Measurements from ENCODE around the gene MEPE. TPM values are rescaled to one million over a fixed set of nuclear protein-coding genes. Genes with fewer than 3 reads are reported as not detected.

The MEPE gene, protein sequence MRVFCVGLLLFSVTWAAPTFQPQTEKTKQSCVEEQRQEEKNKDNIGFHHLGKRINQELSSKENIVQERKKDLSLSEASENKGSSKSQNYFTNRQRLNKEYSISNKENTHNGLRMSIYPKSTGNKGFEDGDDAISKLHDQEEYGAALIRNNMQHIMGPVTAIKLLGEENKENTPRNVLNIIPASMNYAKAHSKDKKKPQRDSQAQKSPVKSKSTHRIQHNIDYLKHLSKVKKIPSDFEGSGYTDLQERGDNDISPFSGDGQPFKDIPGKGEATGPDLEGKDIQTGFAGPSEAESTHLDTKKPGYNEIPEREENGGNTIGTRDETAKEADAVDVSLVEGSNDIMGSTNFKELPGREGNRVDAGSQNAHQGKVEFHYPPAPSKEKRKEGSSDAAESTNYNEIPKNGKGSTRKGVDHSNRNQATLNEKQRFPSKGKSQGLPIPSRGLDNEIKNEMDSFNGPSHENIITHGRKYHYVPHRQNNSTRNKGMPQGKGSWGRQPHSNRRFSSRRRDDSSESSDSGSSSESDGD
- total RNA-seq (not detected), polyA plus RNA-seq (not detected)

DNA sequence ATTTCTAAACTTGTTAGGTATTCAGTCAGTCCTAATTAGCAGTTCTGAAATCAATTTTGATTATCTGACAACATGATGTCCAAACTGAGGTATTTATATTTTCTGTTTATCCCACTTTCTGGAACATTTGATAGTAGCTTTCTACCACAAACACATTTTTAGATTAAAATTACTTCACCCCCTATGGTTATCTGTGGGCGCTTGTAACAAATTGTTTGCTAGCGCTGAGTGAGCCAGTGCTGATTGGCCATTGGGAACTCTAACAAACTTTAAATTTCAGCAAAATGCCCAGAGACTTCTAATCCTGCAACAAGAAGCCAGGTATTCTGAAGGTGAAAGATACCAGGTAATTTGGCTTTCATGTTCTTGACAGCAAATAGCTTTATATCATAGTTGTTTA lies at the start of gene MEPE:
MEPE (plus strand) TSS at position 301 of the 400 bp plus-strand sequence. CDS start 1,746 bp downstream, outside the sequence.
- Histone ChIP-seq H3K27ac (ENCODE audit: low read depth, low read length) (no peak within 1 kb of the TSS), H3K4me1 (ENCODE audit: insufficient read depth, low read length) (no peaks in the 10 kb centered on the region), H3K4me3 (ENCODE audit: low read length in 2 of 2) (no peak within 1 kb of the TSS), H3K36me3 (ENCODE audit: insufficient read depth, low read length) (no peaks in the 10 kb centered on the region), H3K27me3 (ENCODE audit: insufficient read depth, low read length) (no peaks in the 10 kb centered on the region), H3K9me3 (ENCODE audit: control insufficient read depth in 1 of 2, low read length in 2 of 2) (no peaks in the 10 kb centered on the region)
- POLR2A ChIA-PET (ENCODE audit: partially characterized antibody): no interaction called here
- Mint-ChIP-seq H3K36me3 (no peaks in the 10 kb centered on the region), H3K27ac (no peak within 1 kb of the TSS), H3K4me1 (no peaks in the 10 kb centered on the region), H3K9me3 (no peaks in the 10 kb centered on the region), H3K27me3 (peaks cover 7 to 14% of the 10 kb centered on the region in 2 donors), H3K4me3 (no peak within 1 kb of the TSS)
- intact Hi-C loops (cut with micrococcal nuclease): loop anchor here (10.0 kb wide), 1 partner anchor 458 kb away; no protein-coding TSS in a partner anchor
- CTCF ChIA-PET (ENCODE audit: partially characterized antibody): no interaction called here
- DNase-seq: no peak

DNA sequence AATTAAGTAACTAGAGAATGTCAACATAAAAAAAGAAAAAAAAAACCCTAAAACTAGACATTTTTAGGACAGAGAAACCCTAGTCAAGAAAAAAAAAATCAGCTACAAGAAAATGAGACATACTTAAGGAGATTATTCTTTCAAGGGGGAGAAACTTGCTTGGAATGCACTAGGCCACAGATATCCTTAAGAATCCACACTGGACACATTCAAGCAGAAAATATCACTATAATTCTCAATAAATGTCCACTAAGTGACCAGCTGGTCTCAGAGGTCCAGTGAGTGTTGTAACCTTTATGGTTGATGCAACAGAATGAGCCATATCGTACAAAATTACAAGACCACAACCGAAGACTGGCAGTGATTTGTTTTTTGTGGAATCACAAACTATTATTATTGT lies 49.0 kb upstream of the MEPE start:
- H3K9me3 Mint-ChIP-seq: no peaks in the 10 kb centered on the region
- Histone ChIP-seq H3K4me1 (ENCODE audit: insufficient read depth, low read length) (no peaks in the 10 kb centered on the region), H3K36me3 (ENCODE audit: insufficient read depth, low read length) (no peaks in the 10 kb centered on the region), H3K27ac (ENCODE audit: low read depth, low read length) (no peak overlapping the region), H3K9me3 (ENCODE audit: control insufficient read depth in 1 of 2, low read length in 2 of 2) (no peaks in the 10 kb centered on the region), H3K27me3 (ENCODE audit: insufficient read depth, low read length) (no peaks in the 10 kb centered on the region), H3K4me3 (ENCODE audit: low read length in 2 of 2) (no peak overlapping the region)
- no peaks in the 10 kb centered on the region for H3K4me1 Mint-ChIP-seq
- intact Hi-C loops (cut with micrococcal nuclease): no loop called here
- H3K27ac Mint-ChIP-seq: no peak overlapping the region
- ChIA-PET POLR2A (ENCODE audit: partially characterized antibody) (no interaction called here), CTCF (ENCODE audit: partially characterized antibody) (no interaction called here)
- H3K27me3 Mint-ChIP-seq: peaks cover 0 to 2% of the 10 kb centered on the region in 2 donors
- DNase-seq: no peak
- H3K4me3 Mint-ChIP-seq: no peak overlapping the region
- no peaks in the 10 kb centered on the region for H3K36me3 Mint-ChIP-seq

DNA sequence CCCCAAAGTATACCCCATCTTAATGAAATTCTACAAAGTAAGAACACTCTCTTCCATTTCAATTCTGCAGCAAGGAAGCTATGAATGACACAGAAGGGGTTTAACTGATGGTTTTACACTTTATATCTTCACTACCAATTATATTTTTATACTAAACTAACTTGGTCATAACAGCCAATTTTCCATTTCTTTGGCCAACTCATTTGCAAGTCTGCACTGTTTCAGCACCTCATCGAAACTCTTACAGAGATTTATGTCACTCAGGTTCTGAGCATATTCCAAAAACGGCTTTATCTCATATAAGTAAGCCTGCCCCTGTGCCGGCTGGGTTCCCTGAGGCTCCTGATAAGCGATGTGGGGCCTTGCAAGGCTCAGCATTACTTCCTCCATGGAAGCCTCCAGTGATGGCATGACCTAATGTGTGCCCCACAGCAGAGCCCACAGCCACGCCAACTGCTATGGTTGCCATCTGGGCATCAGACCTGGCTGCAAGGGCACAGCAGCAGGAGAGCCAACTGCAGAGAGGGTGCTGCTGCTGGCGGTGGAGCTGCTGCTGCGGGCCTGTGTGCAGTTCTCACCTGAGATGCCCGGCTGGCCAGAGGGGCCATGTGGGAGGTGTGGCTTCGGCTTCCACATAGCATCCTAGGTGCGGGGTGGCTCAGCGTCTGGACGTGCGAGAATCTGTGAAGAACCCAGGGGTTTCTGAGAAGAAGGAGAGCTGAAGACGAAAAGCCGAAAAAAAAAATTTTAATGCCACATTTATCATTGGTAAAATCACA lies 46.8 kb upstream of the MEPE start:
- Histone ChIP-seq H3K36me3 (ENCODE audit: insufficient read depth, low read length) (no peaks in the 10 kb centered on the region), H3K4me1 (ENCODE audit: insufficient read depth, low read length) (no peaks in the 10 kb centered on the region), H3K4me3 (ENCODE audit: low read length in 2 of 2) (no peak overlapping the region), H3K27ac (ENCODE audit: low read depth, low read length) (no peak overlapping the region), H3K27me3 (ENCODE audit: insufficient read depth, low read length) (no peaks in the 10 kb centered on the region), H3K9me3 (ENCODE audit: control insufficient read depth in 1 of 2, low read length in 2 of 2) (no peaks in the 10 kb centered on the region)
- no peak overlapping the region for H3K27ac Mint-ChIP-seq
- no peaks in the 10 kb centered on the region for H3K36me3 Mint-ChIP-seq
- DNase-seq: no peak
- POLR2A ChIA-PET (ENCODE audit: partially characterized antibody): no interaction called here
- peaks cover 0 to 2% of the 10 kb centered on the region in 2 donors for H3K27me3 Mint-ChIP-seq
- H3K4me3 Mint-ChIP-seq: no peak overlapping the region
- no peaks in the 10 kb centered on the region for H3K9me3 Mint-ChIP-seq
- no peaks in the 10 kb centered on the region for H3K4me1 Mint-ChIP-seq
- CTCF ChIA-PET (ENCODE audit: partially characterized antibody): no interaction called here
- intact Hi-C loops (cut with micrococcal nuclease): no loop called here

DNA sequence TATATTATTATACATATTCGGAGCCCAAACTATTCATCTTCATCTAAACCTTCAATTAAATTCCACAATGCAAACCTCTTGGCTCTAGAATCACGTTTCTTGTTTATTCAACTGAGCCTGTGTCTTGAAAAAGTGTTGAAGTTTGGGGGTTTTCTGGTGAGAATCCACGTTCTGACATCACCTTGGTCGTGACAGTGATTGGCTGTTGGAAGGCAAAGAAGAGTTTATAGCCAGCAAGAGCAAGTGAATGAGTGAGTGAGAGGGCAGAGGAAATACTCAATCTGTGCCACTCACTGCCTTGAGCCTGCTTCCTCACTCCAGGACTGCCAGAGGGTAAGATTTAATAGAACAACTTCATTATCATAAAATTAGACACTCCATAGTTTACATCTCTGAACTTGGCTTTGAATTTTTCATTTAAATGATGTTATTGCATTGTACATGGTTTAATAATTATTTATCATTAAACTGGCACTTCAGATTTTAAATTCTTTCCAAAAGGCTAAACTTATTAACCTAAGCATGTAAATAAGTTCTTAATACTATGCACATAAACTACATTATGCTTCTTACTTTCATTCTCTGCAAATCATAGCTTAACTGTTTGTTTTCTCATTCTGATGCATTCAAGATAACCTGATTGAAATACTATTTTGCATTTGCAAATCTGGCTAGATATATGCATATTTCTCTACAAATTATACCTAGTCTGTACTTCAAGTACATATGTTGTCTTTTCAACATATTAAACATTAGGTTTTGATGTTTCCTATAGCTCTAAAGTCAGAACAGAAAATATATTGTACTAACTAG lies 33.3 kb upstream of the MEPE start, which contains the start of gene IBSP:
IBSP (plus strand) TSS at position 254 of the 813 bp plus-strand sequence. CDS start 2,808 bp downstream, outside the sequence.
- CTCF ChIA-PET (ENCODE audit: partially characterized antibody): no interaction called here
- H3K36me3 Mint-ChIP-seq: no peaks in the 10 kb centered on the region
- DNase-seq: no peak
- Histone ChIP-seq H3K36me3 (ENCODE audit: insufficient read depth, low read length) (no peaks in the 10 kb centered on the region), H3K27ac (ENCODE audit: low read depth, low read length) (no peak within 1 kb of the TSS), H3K27me3 (ENCODE audit: insufficient read depth, low read length) (no peaks in the 10 kb centered on the region), H3K4me3 (ENCODE audit: low read length in 2 of 2) (no peak within 1 kb of the TSS), H3K4me1 (ENCODE audit: insufficient read depth, low read length) (no peaks in the 10 kb centered on the region), H3K9me3 (ENCODE audit: control insufficient read depth in 1 of 2, low read length in 2 of 2) (no peaks in the 10 kb centered on the region)
- H3K4me3 Mint-ChIP-seq: no peak within 1 kb of the TSS
- H3K27me3 Mint-ChIP-seq: peaks cover 0 to 1% of the 10 kb centered on the region in 2 donors
- POLR2A ChIA-PET (ENCODE audit: partially characterized antibody): no interaction called here
- H3K9me3 Mint-ChIP-seq: peaks cover 0 to 2% (median 0%) of the 10 kb centered on the region in 8 donors
- no peak within 1 kb of the TSS for H3K27ac Mint-ChIP-seq
- intact Hi-C loops (cut with micrococcal nuclease): no loop called here
- no peaks in the 10 kb centered on the region for H3K4me1 Mint-ChIP-seq

DNA sequence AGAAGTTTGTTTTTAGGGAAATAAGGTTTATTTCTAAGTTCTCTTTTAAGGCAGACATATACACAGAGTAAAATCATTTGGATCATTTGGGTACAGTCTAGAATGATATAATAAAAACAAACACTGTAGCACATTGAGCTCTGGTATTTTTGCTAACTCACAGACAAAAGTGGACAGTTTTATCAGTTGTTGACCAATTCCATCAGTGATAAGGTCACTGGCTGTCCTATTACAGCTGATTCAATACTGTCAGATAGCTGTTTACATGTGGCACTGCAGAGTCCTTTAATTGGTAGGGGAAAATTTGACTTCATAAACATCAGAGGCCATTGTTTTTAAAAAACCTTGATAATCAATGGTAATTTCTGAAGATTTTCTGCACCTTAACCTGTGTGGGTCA lies 29.9 kb upstream of the MEPE start:
- no peaks in the 10 kb centered on the region for H3K9me3 ChIP-seq (ENCODE audit: control insufficient read depth in 1 of 2, low read length in 2 of 2)
- H3K27ac ChIP-seq (ENCODE audit: low read depth, low read length): no peak overlapping the region
- POLR2A ChIA-PET (ENCODE audit: partially characterized antibody): no interaction called here
- H3K36me3 ChIP-seq (ENCODE audit: insufficient read depth, low read length): no peaks in the 10 kb centered on the region
- H3K27me3 ChIP-seq (ENCODE audit: insufficient read depth, low read length): no peaks in the 10 kb centered on the region
- no peak overlapping the region for H3K4me3 ChIP-seq (ENCODE audit: low read length in 2 of 2)
- Mint-ChIP-seq H3K27ac (no peak overlapping the region), H3K36me3 (no peaks in the 10 kb centered on the region), H3K4me1 (no peaks in the 10 kb centered on the region), H3K27me3 (peaks cover 0 to 1% of the 10 kb centered on the region in 2 donors), H3K4me3 (no peak overlapping the region), H3K9me3 (peaks cover 0 to 2% (median 0%) of the 10 kb centered on the region in 8 donors)
- CTCF ChIA-PET (ENCODE audit: partially characterized antibody): no interaction called here
- no peaks in the 10 kb centered on the region for H3K4me1 ChIP-seq (ENCODE audit: insufficient read depth, low read length)
- intact Hi-C loops (cut with micrococcal nuclease): no loop called here
- DNase-seq: no peak

DNA sequence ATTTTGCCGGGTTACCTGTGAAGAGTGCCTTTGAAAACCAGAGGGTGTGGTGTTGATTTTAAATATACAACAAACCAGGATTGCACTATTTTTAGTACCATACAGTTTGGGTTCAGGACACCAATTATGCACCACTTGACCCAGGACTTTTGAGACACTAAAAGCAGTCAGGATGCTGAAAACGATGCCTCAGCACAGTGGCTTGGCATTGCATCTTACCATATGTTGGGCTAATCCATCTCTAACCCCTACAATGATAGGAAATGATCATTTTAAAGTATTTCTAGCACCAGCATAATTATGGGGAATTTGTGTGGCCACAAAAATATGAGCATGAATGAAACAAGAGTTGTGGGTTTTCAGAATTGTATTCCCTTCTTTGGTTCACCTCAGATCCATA lies 29.3 kb upstream of the MEPE start:
- ChIA-PET CTCF (ENCODE audit: partially characterized antibody) (no interaction called here), POLR2A (ENCODE audit: partially characterized antibody) (no interaction called here)
- intact Hi-C loops (cut with micrococcal nuclease): no loop called here
- Mint-ChIP-seq H3K27ac (no peak overlapping the region), H3K4me1 (no peaks in the 10 kb centered on the region), H3K4me3 (no peak overlapping the region), H3K9me3 (peaks cover 0 to 2% (median 0%) of the 10 kb centered on the region in 8 donors), H3K36me3 (no peaks in the 10 kb centered on the region), H3K27me3 (peaks cover 0 to 1% of the 10 kb centered on the region in 2 donors)
- Histone ChIP-seq H3K9me3 (ENCODE audit: control insufficient read depth in 1 of 2, low read length in 2 of 2) (no peaks in the 10 kb centered on the region), H3K27ac (ENCODE audit: low read depth, low read length) (no peak overlapping the region), H3K4me1 (ENCODE audit: insufficient read depth, low read length) (no peaks in the 10 kb centered on the region), H3K27me3 (ENCODE audit: insufficient read depth, low read length) (no peaks in the 10 kb centered on the region), H3K36me3 (ENCODE audit: insufficient read depth, low read length) (no peaks in the 10 kb centered on the region), H3K4me3 (ENCODE audit: low read length in 2 of 2) (no peak overlapping the region)
- DNase-seq: no peak

DNA sequence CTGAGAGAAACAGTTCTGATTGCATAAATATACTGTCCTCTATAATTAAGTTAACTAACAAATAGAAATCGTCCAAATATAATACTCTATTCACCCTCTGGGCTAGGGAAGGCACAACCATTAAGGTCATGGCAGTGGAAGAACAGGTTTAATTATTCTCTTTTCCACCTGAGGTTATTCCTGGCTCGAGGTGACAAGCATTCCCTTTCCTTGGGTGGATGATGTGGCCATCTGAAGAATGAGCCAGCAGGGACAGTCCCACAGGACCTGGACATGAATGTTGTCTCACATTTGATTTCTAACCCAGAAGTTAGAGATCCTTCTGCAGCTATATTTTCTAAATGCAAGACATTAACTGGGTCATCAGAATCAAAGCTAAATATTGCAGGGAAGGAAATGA lies 27.9 kb upstream of the MEPE start:
- Mint-ChIP-seq H3K9me3 (peaks cover 0 to 2% (median 0%) of the 10 kb centered on the region in 8 donors), H3K27me3 (peaks cover 0 to 1% of the 10 kb centered on the region in 2 donors), H3K36me3 (no peaks in the 10 kb centered on the region), H3K4me1 (no peaks in the 10 kb centered on the region), H3K27ac (no peak overlapping the region), H3K4me3 (no peak overlapping the region)
- H3K36me3 ChIP-seq (ENCODE audit: insufficient read depth, low read length): no peaks in the 10 kb centered on the region
- H3K9me3 ChIP-seq (ENCODE audit: control insufficient read depth in 1 of 2, low read length in 2 of 2): no peaks in the 10 kb centered on the region
- no peaks in the 10 kb centered on the region for H3K27me3 ChIP-seq (ENCODE audit: insufficient read depth, low read length)
- no peaks in the 10 kb centered on the region for H3K4me1 ChIP-seq (ENCODE audit: insufficient read depth, low read length)
- intact Hi-C loops (cut with micrococcal nuclease): no loop called here
- DNase-seq: no peak
- CTCF ChIA-PET (ENCODE audit: partially characterized antibody): no interaction called here
- POLR2A ChIA-PET (ENCODE audit: partially characterized antibody): no interaction called here
- no peak overlapping the region for H3K4me3 ChIP-seq (ENCODE audit: low read length in 2 of 2)
- H3K27ac ChIP-seq (ENCODE audit: low read depth, low read length): no peak overlapping the region

Measured in CD4-positive, alpha-beta memory T cell (primary cell).